Mesodermal cell (in vitro differentiated cells): ENCODE measurements around the gene SHC2.
"Not testable (repeated sequence)": the region's sequence is repeated elsewhere in the genome, so short reads cannot be mapped to it uniquely, and the experiment has no call there.

Experiments
- H3K27ac ChIP-seq: 2 replicates; pipeline ENCODE4 v1.7.0; 2013; ENCODE audit warnings: mild to moderate bottlenecking, low read depth, low read length, moderate library complexity; ENCODE audit not compliant: severe bottlenecking
- H3K36me3 ChIP-seq: 2 replicates; pipeline ENCODE4 v1.7.1; 2013; ENCODE audit warnings: mild to moderate bottlenecking, low read length, moderate library complexity; ENCODE audit not compliant: control insufficient read depth, insufficient read depth
- H3K4me1 ChIP-seq: one replicate; pipeline ENCODE4 v1.7.1; 2013; ENCODE audit warnings: mild to moderate bottlenecking, low read length; ENCODE audit not compliant: insufficient read depth, control insufficient read depth, poor library complexity, severe bottlenecking
- H3K4me3 ChIP-seq: 2 replicates; pipeline ENCODE4 v1.7.0; 2013; ENCODE audit warnings: low read length, control low read depth, mild to moderate bottlenecking; ENCODE audit not compliant: insufficient read depth, poor library complexity, severe bottlenecking; ENCODE audit errors: extremely low read depth
- H3K9me3 ChIP-seq: 2 replicates; pipeline ENCODE4 v1.7.1; 2013; ENCODE audit warnings: mild to moderate bottlenecking, low read length, moderate library complexity; ENCODE audit not compliant: control insufficient read depth
- WGBS, 2 experiments: methylation state at CpG; one replicate each; pipeline ENCODE4 v1.1.5; 2013; ENCODE audit warnings: missing lambda C conversion rate in 2 of 2; ENCODE audit not compliant: insufficient coverage in 2 of 2; 5-methylcytosine and 5-hydroxymethylcytosine counted together

The SHC2 gene

GRCh38 chr19:430701-431100 is 30.1 kb downstream of the SHC2 start:
- Histone ChIP-seq H3K4me1 (no peaks in the 10 kb centered on the region), H3K27ac (no peak overlapping the region), H3K36me3 (peaks cover 26% of the 10 kb centered on the region), H3K9me3 (peaks cover 6% of the 10 kb centered on the region), H3K4me3 (no peak overlapping the region)
- 94% methylated on average over 6 to 10 of the region's 10 CpGs for WGBS, 2 experiments

- H3K27ac ChIP-seq = no peak overlapping the region
- no peaks in the 10 kb centered on the region for H3K4me1 ChIP-seq
- 92 to 94% methylated on average over 14 to 15 of the region's 15 CpGs for WGBS, 2 experiments
- H3K4me3 ChIP-seq = no peak overlapping the region
- H3K9me3 ChIP-seq = no peaks in the 10 kb centered on the region
- peaks cover 18% of the 10 kb centered on the region for H3K36me3 ChIP-seq
These were observed 32.7 kb downstream of the SHC2 start for GRCh38 chr19:428149-428548.

GRCh38 chr19:427675-428074 is 33.2 kb downstream of the SHC2 start:
- not testable (repeated sequence) for H3K9me3 ChIP-seq, H3K27ac ChIP-seq, H3K4me3 ChIP-seq, H3K4me1 ChIP-seq
- WGBS, 2 experiments = 89 to 93% methylated on average over 6 to 14 of the region's 19 CpGs
- H3K36me3 ChIP-seq = peaks cover 18% of the 10 kb centered on the region

GRCh38 chr19:426725-427445 is 33.9 kb downstream of the SHC2 start:
- Histone ChIP-seq H3K4me1 (no peaks in the 10 kb centered on the region), H3K4me3 (no peak overlapping the region), H3K9me3 (no peaks in the 10 kb centered on the region), H3K27ac (no peak overlapping the region), H3K36me3 (peaks cover 23% of the 10 kb centered on the region)
- 88 to 91% methylated on average over 43 to 44 of the region's 51 CpGs for WGBS, 2 experiments

- Histone ChIP-seq H3K9me3 (no peaks in the 10 kb centered on the region), H3K4me3 (no peak overlapping the region), H3K36me3 (peaks cover 13% of the 10 kb centered on the region), H3K4me1 (no peaks in the 10 kb centered on the region), H3K27ac (no peak overlapping the region)
- 97 to 99% methylated on average over 23 to 26 of the region's 26 CpGs for WGBS, 2 experiments
These were observed 35.8 kb downstream of the SHC2 start for GRCh38 chr19:425056-425455.

- Histone ChIP-seq H3K4me3 (no peak overlapping the region), H3K36me3 (peaks cover 8% of the 10 kb centered on the region), H3K27ac (no peak overlapping the region), H3K9me3 (no peaks in the 10 kb centered on the region), H3K4me1 (no peaks in the 10 kb centered on the region)
- 93% methylated on average over 11 of the region's 15 CpGs for WGBS, 2 experiments
These were observed 36.3 kb downstream of the SHC2 start for GRCh38 chr19:424546-424945.

GRCh38 chr19:423691-424466 is 37.0 kb downstream of the SHC2 start:
- Histone ChIP-seq H3K4me3 (no peak overlapping the region), H3K36me3 (peaks cover 8% of the 10 kb centered on the region), H3K27ac (no peak overlapping the region), H3K9me3 (no peaks in the 10 kb centered on the region), H3K4me1 (no peaks in the 10 kb centered on the region)
- 83 to 91% methylated on average over 21 to 25 of the region's 25 CpGs for WGBS, 2 experiments

GRCh38 chr19:422917-423226 is 38.0 kb downstream of the SHC2 start:
- H3K36me3 ChIP-seq, H3K4me1 ChIP-seq, H3K27ac ChIP-seq, H3K4me3 ChIP-seq, H3K9me3 ChIP-seq: not testable (repeated sequence)
- 52 to 67% methylated on average over 4 to 5 of the region's 9 CpGs for WGBS, 2 experiments

GRCh38 chr19:422213-422916 is 38.5 kb downstream of the SHC2 start:
- Histone ChIP-seq H3K4me3 (no peak overlapping the region), H3K36me3 (peaks cover 8% of the 10 kb centered on the region), H3K27ac (no peak overlapping the region), H3K9me3 (no peaks in the 10 kb centered on the region), H3K4me1 (peaks cover 9% of the 10 kb centered on the region)
- 78 to 79% methylated on average over 39 to 40 of the region's 40 CpGs for WGBS, 2 experiments

- Histone ChIP-seq H3K27ac (no peak overlapping the region), H3K4me3 (no peak overlapping the region), H3K36me3 (peaks cover 5% of the 10 kb centered on the region), H3K4me1 (peaks cover 13% of the 10 kb centered on the region), H3K9me3 (no peaks in the 10 kb centered on the region)
- 94 to 95% methylated on average over 26 to 28 of the region's 31 CpGs for WGBS, 2 experiments
These were observed 40.9 kb downstream of the SHC2 start for GRCh38 chr19:419721-420515.
